ENCODE measurements around the gene ATP2A1. TPM values are rescaled to one million over a fixed set of nuclear protein-coding genes. Genes with fewer than 3 reads are reported as not detected.

ATP2A1 gene
- total RNA-seq, 1 experiment from 2014 or later: 10.3 TPM

DNA sequence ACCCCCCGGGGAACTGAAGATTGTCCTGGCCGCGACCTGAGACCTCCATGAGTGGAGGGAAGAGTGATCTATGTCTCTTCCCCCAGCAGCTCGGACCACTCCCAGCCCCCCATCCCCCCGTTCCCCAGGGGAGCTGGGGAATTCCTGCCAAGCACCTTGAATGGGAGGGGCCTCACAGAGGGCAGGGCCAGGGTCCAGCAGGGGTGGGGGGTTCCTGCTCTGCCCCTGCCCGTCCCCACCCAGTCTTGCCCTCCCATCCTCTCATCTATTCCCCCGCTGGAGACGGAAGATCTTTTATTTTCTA is 41.6 kb upstream of the ATP2A1 start:
- RAD21 ChIA-PET (ENCODE audit: low non-redundant PET in 1 of 2, low total read pairs in 2 of 2, uncharacterized antibody in 2 of 2, unreplicated experiment in 2 of 2): no interaction called here
- CTCF ChIA-PET: no interaction called here

More for the DNA sequence above, 41.6 kb upstream of the ATP2A1 start:
- ATAC-seq: no peak
- DNase-seq (ENCODE audit: low read depth, low spot score): no peak
- POLR2A ChIA-PET: interaction anchor here (1.0 kb wide), 1 partner anchor 9 kb away, joined by 4 read pairs; the partner anchor contains the start of gene TUFM
- Histone ChIP-seq H2AFZ (ENCODE audit: low read depth, low read length, poor library complexity, severe bottlenecking) (no peak overlapping the region), H3K4me2 (ENCODE audit: low read length) (no peak overlapping the region), H3K9me3 (ENCODE audit: control insufficient read depth in 1 of 2, insufficient read depth in 1 of 2, low read depth in 1 of 2, low read length in 2 of 2) (no peaks in the 10 kb centered on the region), H3K4me3 (replicated peaks in 1 of 2; ENCODE audit: low read depth in 1 of 2, low read length in 2 of 2) (no peak overlapping the region), H3K9me2 (ENCODE audit: insufficient read depth) (no peaks in the 10 kb centered on the region), H3K27me3 (ENCODE audit: insufficient read depth, low read length) (no peaks in the 10 kb centered on the region), H3K27ac (ENCODE audit: low read depth, low read length) (no peak overlapping the region), H4K20me1 (ENCODE audit: insufficient read depth) (no peaks in the 10 kb centered on the region), H3K4me1 (ENCODE audit: control insufficient read depth in 1 of 2, insufficient read depth in 2 of 2, low read length in 2 of 2) (no peaks in the 10 kb centered on the region), H3K9ac (ENCODE audit: low read length) (no peak overlapping the region), H3K79me2 (ENCODE audit: insufficient read depth, low read length) (peaks cover 22% of the 10 kb centered on the region), H3K36me3 (ENCODE audit: control insufficient read depth in 1 of 2, insufficient read depth in 2 of 2, low read length in 2 of 2) (peaks cover 49 to 50% of the 10 kb centered on the region in 2 experiments)
- BruUV-seq (replicated peaks): TSS peak; percentile 21
- intact Hi-C loops (cut with micrococcal nuclease): no loop called here
- TF ChIP-seq, protein P1, sequence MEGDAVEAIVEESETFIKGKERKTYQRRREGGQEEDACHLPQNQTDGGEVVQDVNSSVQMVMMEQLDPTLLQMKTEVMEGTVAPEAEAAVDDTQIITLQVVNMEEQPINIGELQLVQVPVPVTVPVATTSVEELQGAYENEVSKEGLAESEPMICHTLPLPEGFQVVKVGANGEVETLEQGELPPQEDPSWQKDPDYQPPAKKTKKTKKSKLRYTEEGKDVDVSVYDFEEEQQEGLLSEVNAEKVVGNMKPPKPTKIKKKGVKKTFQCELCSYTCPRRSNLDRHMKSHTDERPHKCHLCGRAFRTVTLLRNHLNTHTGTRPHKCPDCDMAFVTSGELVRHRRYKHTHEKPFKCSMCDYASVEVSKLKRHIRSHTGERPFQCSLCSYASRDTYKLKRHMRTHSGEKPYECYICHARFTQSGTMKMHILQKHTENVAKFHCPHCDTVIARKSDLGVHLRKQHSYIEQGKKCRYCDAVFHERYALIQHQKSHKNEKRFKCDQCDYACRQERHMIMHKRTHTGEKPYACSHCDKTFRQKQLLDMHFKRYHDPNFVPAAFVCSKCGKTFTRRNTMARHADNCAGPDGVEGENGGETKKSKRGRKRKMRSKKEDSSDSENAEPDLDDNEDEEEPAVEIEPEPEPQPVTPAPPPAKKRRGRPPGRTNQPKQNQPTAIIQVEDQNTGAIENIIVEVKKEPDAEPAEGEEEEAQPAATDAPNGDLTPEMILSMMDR (IDR thresholded peaks at IDR 0.05 in 2 of 3, conservative IDR thresholded peaks at IDR 0.05 in 1 of 3; ENCODE audit: borderline replicate concordance in 1 of 3, insufficient read depth in 1 of 3, low read depth in 2 of 3, low read length in 2 of 3): no peak
- TF ChIP-seq EZH2phosphoT487 (IDR thresholded peaks at IDR 0.05; ENCODE audit: borderline replicate concordance) (no peak), YY1 (IDR thresholded peaks at IDR 0.05; ENCODE audit: extremely low read depth, insufficient replicate concordance, low read depth, low read length) (no peak), CEBPB (IDR thresholded peaks at IDR 0.05; ENCODE audit: low read depth) (no peak), RAD21 (IDR thresholded peaks at IDR 0.05; ENCODE audit: low read depth) (no peak)
- TF ChIP-seq, protein P2, sequence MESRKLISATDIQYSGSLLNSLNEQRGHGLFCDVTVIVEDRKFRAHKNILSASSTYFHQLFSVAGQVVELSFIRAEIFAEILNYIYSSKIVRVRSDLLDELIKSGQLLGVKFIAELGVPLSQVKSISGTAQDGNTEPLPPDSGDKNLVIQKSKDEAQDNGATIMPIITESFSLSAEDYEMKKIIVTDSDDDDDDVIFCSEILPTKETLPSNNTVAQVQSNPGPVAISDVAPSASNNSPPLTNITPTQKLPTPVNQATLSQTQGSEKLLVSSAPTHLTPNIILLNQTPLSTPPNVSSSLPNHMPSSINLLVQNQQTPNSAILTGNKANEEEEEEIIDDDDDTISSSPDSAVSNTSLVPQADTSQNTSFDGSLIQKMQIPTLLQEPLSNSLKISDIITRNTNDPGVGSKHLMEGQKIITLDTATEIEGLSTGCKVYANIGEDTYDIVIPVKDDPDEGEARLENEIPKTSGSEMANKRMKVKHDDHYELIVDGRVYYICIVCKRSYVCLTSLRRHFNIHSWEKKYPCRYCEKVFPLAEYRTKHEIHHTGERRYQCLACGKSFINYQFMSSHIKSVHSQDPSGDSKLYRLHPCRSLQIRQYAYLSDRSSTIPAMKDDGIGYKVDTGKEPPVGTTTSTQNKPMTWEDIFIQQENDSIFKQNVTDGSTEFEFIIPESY (IDR thresholded peaks at IDR 0.05; ENCODE audit: extremely low read depth, insufficient replicate concordance, low read length): no peak

Measured in HCT116 (cell line).